ENCODE data around the gene AHCTF1. TPM values are rescaled to one million over a fixed set of nuclear protein-coding genes. Genes with fewer than 3 reads are reported as not detected.

Gene AHCTF1, protein sequence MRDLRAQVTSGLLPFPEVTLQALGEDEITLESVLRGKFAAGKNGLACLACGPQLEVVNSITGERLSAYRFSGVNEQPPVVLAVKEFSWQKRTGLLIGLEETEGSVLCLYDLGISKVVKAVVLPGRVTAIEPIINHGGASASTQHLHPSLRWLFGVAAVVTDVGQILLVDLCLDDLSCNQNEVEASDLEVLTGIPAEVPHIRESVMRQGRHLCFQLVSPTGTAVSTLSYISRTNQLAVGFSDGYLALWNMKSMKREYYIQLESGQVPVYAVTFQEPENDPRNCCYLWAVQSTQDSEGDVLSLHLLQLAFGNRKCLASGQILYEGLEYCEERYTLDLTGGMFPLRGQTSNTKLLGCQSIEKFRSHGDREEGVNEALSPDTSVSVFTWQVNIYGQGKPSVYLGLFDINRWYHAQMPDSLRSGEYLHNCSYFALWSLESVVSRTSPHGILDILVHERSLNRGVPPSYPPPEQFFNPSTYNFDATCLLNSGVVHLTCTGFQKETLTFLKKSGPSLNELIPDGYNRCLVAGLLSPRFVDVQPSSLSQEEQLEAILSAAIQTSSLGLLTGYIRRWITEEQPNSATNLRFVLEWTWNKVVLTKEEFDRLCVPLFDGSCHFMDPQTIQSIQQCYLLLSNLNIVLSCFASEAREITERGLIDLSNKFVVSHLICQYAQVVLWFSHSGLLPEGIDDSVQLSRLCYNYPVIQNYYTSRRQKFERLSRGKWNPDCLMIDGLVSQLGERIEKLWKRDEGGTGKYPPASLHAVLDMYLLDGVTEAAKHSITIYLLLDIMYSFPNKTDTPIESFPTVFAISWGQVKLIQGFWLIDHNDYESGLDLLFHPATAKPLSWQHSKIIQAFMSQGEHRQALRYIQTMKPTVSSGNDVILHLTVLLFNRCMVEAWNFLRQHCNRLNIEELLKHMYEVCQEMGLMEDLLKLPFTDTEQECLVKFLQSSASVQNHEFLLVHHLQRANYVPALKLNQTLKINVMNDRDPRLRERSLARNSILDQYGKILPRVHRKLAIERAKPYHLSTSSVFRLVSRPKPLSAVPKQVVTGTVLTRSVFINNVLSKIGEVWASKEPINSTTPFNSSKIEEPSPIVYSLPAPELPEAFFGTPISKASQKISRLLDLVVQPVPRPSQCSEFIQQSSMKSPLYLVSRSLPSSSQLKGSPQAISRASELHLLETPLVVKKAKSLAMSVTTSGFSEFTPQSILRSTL (N-terminal part only)
- 10 to 100 TPM; 15.9 to 17.5 TPM for total RNA-seq
- 1 to 10 TPM; 4.2 to 5.3 TPM for polyA plus RNA-seq

DNA sequence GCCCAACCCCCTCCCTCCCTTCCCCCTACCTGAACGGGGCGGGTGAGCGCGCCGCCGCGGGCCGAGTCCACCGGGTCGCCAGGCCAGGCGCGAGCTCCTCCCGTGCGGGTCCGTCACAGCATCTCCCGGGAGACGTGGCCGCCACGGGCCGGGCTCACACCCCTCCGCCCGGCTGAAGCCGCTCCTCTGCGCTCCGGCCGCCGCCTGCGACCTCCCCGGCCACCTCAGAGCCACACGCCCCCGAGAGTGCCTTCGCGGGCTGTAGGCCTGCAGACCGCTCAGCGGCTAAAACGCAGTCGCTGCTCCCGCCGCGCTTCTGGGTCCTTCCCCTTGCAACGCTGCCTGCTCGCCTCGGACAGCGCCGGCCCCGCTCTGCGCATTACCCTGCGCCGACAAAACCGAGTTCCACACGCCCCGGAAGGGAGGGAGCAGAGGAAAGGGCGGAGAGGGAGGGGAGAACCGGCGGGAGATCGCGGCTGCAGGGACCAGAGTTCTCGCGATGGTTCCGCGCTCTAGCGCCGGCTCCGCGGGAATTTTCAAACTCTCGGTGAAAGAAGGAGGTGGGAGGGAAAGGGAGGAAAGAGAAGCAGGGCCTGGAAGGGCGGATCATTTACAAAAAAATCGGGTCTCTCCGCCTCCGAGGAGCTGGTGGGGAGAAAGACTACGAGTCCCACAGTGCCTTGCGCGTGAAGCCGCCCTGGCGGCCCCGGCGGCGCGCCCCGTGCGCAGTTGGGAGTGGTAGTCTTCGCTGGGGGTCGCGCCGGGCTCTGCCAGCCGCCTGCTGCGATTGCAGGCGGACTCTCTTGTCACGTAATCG lies at the start of gene AHCTF1:
AHCTF1 (minus strand) TSS at position 400 of the 817 bp plus-strand sequence. CDS start 13,578 bp downstream, outside the sequence.
- Histone ChIP-seq H3K4me1 (ENCODE audit: control insufficient read depth in 4 of 4, insufficient read depth in 4 of 4, low read length in 3 of 4) (peaks cover 3 to 16% (median 11%) of the 10 kb centered on the region in 4 donors), H3K9me3 (ENCODE audit: control insufficient read depth in 4 of 4, low read length in 3 of 4) (no peaks in the 10 kb centered on the region), H3K27ac (ENCODE audit: low read depth in 1 of 2, low read length in 2 of 2) (peak within 1 kb of the TSS; percentile 97), H3K4me3 (ENCODE audit: low read depth in 1 of 3, low read length in 3 of 3) (peak within 1 kb of the TSS; percentile 88 to 98 (median 89)), H3K36me3 (ENCODE audit: control insufficient read depth in 4 of 4, insufficient read depth in 3 of 4, low read depth in 1 of 4, low read length in 3 of 4) (no peaks in the 10 kb centered on the region), H3K9ac (ENCODE audit: low read depth in 1 of 2, low read length in 2 of 2) (peak within 1 kb of the TSS; percentile 83 to 99), H3K27me3 (ENCODE audit: control insufficient read depth in 4 of 4, insufficient read depth in 4 of 4, low read length in 3 of 4) (no peaks in the 10 kb centered on the region)
- TF ChIP-seq, protein P1, sequence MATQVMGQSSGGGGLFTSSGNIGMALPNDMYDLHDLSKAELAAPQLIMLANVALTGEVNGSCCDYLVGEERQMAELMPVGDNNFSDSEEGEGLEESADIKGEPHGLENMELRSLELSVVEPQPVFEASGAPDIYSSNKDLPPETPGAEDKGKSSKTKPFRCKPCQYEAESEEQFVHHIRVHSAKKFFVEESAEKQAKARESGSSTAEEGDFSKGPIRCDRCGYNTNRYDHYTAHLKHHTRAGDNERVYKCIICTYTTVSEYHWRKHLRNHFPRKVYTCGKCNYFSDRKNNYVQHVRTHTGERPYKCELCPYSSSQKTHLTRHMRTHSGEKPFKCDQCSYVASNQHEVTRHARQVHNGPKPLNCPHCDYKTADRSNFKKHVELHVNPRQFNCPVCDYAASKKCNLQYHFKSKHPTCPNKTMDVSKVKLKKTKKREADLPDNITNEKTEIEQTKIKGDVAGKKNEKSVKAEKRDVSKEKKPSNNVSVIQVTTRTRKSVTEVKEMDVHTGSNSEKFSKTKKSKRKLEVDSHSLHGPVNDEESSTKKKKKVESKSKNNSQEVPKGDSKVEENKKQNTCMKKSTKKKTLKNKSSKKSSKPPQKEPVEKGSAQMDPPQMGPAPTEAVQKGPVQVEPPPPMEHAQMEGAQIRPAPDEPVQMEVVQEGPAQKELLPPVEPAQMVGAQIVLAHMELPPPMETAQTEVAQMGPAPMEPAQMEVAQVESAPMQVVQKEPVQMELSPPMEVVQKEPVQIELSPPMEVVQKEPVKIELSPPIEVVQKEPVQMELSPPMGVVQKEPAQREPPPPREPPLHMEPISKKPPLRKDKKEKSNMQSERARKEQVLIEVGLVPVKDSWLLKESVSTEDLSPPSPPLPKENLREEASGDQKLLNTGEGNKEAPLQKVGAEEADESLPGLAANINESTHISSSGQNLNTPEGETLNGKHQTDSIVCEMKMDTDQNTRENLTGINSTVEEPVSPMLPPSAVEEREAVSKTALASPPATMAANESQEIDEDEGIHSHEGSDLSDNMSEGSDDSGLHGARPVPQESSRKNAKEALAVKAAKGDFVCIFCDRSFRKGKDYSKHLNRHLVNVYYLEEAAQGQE (IDR thresholded peaks at IDR 0.05), result peak; percentile 89
- peak; percentile 81 for TF ChIP-seq YY1 (IDR thresholded peaks at IDR 0.05)
- peak in 1 of 2 donors; percentile 32 for TF ChIP-seq RAD21 (IDR thresholded peaks at IDR 0.05)
- TF ChIP-seq, protein P2, sequence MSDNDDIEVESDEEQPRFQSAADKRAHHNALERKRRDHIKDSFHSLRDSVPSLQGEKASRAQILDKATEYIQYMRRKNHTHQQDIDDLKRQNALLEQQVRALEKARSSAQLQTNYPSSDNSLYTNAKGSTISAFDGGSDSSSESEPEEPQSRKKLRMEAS (IDR thresholded peaks at IDR 0.05), result peak; percentile 37
- TF ChIP-seq EGR1 (IDR thresholded peaks at IDR 0.05; ENCODE audit: low read depth in 2 of 2), result peak in 1 of 2 donors; percentile 54
- peak; percentile 25 to 86 for TF ChIP-seq GABPA (IDR thresholded peaks at IDR 0.05 in 1 of 2, conservative IDR thresholded peaks at IDR 0.05 in 1 of 2)
- TF ChIP-seq TAF1 (conservative IDR thresholded peaks at IDR 0.05), result peak; percentile 84
- TF ChIP-seq HNF4A (conservative IDR thresholded peaks at IDR 0.05), result no peak
- no peak for TF ChIP-seq JUND (IDR thresholded peaks at IDR 0.05)
- TF ChIP-seq, protein P3, sequence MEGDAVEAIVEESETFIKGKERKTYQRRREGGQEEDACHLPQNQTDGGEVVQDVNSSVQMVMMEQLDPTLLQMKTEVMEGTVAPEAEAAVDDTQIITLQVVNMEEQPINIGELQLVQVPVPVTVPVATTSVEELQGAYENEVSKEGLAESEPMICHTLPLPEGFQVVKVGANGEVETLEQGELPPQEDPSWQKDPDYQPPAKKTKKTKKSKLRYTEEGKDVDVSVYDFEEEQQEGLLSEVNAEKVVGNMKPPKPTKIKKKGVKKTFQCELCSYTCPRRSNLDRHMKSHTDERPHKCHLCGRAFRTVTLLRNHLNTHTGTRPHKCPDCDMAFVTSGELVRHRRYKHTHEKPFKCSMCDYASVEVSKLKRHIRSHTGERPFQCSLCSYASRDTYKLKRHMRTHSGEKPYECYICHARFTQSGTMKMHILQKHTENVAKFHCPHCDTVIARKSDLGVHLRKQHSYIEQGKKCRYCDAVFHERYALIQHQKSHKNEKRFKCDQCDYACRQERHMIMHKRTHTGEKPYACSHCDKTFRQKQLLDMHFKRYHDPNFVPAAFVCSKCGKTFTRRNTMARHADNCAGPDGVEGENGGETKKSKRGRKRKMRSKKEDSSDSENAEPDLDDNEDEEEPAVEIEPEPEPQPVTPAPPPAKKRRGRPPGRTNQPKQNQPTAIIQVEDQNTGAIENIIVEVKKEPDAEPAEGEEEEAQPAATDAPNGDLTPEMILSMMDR (IDR thresholded peaks at IDR 0.05; ENCODE audit: low read depth, low read length, missing input control), result no peak
- TF ChIP-seq FOXA2 (IDR thresholded peaks at IDR 0.05), result peak; percentile 3
- peak; percentile 11 to 15 for TF ChIP-seq RXRA (IDR thresholded peaks at IDR 0.05)
- TF ChIP-seq SP1 (IDR thresholded peaks at IDR 0.05), result peak; percentile 75
- TF ChIP-seq, protein P4, sequence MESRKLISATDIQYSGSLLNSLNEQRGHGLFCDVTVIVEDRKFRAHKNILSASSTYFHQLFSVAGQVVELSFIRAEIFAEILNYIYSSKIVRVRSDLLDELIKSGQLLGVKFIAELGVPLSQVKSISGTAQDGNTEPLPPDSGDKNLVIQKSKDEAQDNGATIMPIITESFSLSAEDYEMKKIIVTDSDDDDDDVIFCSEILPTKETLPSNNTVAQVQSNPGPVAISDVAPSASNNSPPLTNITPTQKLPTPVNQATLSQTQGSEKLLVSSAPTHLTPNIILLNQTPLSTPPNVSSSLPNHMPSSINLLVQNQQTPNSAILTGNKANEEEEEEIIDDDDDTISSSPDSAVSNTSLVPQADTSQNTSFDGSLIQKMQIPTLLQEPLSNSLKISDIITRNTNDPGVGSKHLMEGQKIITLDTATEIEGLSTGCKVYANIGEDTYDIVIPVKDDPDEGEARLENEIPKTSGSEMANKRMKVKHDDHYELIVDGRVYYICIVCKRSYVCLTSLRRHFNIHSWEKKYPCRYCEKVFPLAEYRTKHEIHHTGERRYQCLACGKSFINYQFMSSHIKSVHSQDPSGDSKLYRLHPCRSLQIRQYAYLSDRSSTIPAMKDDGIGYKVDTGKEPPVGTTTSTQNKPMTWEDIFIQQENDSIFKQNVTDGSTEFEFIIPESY (IDR thresholded peaks at IDR 0.05), result peak; percentile 99
- DNase-seq (ENCODE audit: low spot score), result peak; percentile 93
- under 1% methylated on average over 90 of the region's 90 CpGs for WGBS
